HUDEP-2 (cell line): ENCODE measurements around the gene MFSD8.
"Not testable (repeated sequence)": the region's sequence is repeated elsewhere in the genome, so short reads cannot be mapped to it uniquely, and the experiment has no call there.

ENCODE experiments used
- DNase-seq, 76 experiments: peaks; one replicate each; lab custom pipeline; 2025; ENCODE audit not compliant: unreplicated experiment in 76 of 76; lab: John Stamatoyannopoulos, UW

The MFSD8 gene

DNA sequence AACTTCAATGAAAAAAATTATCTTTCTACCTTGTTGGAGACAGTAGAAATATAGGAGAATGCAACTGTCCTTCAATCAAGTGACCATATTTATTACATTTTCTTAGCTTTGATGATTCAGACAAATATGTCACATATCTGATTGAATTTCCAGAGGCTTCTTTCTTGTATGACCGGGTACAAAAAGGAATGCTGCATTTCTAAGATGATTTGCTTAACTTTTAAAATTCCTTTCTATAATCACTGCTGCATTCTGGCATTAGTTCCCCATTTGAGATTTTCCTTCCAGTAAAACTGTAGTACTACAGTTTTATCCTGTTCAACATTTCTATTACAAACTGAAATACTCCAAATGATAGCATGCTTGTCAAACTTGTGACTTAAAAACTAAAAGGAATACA, 5.2 kb downstream of the MFSD8 start:
- no peak for DNase-seq

DNA sequence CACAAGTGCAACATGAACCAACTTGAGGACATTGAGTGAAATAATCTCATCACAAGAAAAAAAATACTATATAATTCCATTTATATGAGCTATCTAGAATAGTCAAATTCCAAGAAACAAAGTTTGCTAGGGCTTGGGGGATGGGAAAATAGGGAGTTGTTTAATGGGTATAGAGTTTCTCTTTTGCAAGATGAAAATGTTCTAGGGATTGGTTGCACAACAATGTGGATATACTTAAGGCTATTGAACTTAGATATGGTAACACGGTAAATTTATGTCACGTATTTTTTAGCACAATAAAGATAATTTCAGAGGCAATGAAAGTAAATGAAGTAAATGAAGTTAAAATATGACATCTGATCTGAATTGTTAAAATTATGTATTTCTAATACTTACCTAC, 7.9 kb downstream of the MFSD8 start:
- no peak for DNase-seq

DNA sequence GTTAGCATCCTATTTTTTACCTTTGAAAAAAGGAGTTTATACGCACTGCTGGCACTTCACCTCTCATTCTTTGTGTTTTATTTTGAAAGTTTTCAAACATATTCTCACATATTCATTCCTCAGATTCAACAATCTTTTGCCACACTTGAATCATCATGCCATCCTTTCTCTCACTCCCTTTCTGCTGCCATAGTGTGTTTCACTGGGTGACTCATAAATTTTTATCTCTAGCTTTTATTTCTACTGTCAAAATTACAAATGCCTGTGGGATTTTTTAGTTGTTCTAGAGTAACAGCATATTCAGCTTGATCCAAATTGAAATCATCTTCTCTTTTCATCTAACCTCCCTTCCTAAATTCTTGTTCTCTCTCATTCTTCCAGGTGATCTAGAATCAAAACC, 28.0 kb downstream of the MFSD8 start:
- no peak for DNase-seq

DNA sequence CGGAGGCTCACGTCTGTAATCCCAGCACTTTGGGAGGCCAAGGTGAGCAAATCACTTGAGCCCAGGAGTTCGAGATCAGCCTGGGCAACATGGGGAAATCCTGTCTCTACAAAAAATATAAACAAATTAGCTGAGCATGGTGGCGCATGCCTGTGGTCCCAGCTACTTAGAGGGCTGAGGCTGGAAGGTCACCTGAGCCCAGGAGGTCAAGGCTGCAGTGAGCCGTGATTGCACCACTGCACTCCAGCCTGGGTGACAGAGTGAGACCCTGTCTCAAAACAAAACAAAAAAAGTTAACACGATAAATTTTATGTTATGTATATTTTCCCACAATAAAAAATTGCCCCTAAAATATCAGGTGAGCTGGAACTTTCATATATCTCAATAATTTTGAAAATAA, 33.1 kb downstream of the MFSD8 start:
- DNase-seq: not testable (repeated sequence)

DNA sequence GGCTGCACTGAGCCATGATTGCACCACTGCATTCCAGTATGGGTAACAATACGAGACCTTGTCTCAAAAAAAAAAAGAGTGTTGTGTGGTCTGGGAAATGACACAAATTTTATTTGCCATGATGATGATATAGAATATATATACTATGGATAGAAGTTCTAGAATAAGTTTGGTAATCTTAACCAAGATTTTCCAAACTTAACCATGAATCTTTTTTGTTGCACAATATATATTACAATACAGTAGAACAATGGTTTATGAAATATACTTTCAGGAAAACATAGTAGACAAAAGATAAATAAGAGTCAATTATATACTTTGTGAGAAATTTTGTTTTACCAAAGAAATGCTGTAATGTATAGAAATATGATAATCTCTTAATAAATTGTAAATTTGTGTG, 34.8 kb downstream of the MFSD8 start:
- DNase-seq: no peak

DNA sequence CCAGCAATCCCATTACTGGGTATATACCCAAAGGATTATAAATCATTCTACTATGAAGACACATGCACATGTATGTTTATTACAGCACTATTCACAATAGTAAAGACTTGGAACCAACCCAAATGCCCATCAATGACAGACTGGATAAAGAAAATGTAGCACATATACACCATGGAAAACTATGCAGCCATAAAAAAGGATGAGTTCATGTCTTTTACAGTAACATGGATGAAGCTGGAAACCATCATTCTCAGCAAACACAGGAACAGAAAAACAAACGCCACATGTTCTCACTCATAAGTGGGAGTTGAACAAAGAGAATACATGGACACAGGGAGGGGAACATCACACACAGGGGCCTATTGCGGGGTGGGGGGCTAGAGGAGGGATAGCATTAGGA, 39.3 kb downstream of the MFSD8 start:
- not testable (repeated sequence) for DNase-seq

DNA sequence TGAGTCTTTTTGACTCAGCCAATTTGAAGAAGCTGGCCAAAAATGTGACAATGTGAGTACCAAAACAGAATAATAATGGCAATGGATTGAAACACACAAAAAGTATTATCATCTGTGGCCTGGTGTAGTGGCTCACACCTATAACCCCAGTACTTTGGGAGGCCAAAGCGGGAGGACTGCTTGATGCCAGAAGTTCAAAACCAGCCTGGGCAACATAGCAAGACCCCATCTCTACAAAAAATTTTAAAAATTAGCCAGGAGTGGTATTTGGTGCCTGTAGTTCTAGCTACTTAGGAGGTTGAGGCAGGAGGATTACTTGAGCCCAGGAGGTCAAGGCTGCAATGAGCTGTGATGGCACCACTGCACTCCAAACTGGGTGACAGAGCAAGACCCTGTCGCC, 42.7 kb downstream of the MFSD8 start:
- no peak for DNase-seq

DNA sequence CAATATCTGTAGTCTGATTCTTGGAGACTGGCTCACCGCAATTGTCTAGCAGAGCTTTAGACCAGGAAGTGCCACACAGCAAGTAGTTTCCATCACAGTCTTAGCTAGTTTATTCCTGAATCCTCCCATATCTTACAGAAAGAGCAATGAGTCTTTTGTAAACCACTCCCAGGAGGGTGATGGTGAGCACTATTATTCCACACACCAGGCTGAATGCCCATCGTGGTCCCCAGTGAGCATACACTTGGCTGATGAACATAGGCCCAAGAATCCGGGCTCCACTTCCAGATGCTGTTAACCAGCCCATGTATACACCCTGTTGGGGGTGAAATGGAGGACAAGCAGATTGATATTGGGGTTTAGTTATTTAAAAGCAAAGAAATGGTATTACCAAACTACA, 44.5 kb downstream of the MFSD8 start:
- DNase-seq: no peak

DNA sequence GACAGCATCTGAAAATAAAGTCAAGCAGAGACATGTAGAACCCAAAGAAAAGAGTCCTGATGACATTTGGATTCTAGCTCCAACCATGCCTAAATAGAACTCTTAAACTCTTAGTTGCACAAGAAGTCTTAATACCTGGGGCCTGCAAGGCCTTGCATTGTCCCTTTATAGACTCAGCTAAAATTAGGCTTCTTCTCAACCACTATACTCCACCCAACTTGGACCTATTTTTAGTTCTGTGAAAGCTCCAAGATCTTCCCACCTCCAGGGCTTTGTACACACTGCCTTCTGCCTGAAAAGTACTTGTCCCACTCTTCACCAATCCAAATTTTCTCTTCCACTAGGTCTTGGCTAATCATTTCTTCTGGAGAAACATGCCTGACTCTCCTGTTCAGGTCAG, 47.8 kb downstream of the MFSD8 start:
- DNase-seq: no peak

DNA sequence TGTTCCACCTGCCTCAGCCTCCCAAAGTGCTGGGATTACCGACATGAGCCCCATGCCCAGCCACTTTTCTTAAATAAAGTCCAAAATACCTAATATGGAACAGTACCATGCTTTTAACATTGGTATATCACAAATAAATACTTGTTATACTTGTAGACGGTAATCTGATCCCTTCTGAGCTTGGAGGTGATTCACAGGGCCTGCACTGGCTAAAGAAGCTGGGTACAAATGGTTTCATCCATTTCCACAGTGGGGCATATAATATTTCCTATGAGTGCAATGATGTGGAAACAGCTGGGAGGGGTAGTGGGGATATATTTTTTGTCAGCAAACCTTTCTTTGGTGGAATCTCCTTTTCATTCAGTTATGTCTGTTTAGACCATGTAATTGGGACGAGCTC, 48.5 kb downstream of the MFSD8 start:
- DNase-seq: no peak

DNA sequence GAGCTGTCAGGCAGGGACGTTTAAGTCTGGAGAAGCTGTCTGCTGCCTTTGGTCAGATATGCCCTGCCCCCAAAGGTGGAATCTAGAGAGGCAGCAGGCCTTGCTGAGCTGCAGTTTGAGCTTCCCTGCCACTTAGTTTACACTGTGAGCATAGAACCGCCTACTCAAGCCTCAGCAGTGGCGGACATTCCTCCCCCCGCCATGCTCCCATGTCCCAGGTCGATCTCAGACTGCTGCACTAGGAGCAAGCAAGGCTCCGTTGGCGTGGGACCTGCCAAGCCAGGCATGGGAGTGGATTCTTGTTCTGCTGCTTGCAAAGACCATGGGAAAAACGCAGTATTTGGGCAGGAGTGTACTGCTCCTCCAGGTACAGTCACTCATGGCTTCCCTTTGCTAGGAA, 59.9 kb downstream of the MFSD8 start:
- no peak for DNase-seq

DNA sequence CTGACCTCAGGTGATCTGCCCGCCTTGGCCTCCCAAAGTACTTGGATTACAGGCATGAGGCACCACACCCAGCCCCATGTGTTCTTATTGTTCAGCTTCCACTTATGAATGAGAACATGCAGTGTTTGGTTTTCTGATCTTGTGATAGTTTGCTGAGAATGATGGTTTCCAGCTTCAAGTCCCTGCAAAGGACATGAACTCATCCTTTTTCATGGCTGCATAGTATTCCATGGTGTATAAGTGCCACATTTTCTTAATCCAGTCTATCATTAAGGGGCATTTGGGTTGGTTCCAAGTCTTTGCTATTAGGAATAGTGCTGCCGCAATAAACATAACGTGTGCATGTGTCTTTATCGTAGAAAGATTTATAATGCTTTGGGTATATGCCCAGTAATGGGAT, 65.3 kb downstream of the MFSD8 start:
- not testable (repeated sequence) for DNase-seq

DNA sequence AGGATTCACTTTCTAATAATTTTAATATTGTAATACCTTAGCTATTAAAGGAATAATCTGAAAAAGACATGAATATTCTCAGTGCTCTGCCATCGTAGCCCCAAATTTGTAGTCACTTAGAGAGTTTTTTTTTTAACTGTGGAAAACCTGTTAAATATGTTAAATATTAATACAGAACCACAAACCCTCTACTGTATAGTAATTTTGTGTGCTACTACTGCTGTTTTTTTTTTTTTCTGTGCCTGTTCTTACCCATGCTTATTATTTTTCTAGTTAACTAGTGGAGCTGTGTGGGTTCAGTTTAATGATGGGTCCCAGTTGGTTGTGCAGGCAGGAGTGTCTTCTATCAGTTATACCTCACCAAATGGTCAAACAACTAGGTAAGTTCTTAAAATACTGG, 68.4 kb downstream of the MFSD8 start:
- DNase-seq: no peak

DNA sequence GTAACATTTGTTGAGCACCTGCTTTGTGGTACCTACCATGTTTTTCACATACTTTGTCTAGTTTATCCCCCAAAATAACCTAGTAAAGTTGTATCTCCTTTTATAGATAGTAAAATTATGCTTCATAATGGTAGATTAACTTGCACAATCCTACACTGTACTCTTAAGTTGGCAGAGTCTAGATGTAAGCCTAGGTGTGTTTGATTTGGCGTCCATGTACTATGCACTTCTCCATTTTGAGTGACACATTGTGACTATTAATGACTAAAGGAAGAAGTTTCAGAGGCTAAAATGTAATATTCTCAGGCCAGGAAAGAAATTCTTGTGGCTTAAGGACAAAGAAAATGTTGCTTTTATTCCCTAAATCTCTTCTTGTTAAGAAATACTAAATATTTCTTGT, 68.9 kb downstream of the MFSD8 start:
- DNase-seq: no peak

DNA sequence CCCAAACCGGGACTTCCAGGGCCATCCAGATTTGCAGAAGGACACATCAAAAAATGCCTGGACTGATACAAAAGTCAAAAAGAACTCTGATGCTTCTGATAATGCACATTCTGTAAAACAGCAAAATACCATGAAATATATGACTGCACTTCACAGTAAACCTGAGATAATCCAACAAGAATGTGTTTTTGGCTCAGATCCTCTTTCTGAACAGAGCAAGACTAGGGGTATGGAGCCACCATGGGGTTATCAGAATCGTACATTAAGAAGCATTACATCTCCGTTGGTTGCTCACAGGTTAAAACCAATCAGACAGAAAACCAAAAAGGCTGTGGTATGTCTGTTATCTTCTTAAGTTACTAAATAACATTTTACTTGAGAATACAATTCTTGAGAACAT, 75.1 kb downstream of the MFSD8 start:
- peak in 1 of 76 experiments; percentile 0 for DNase-seq

DNA sequence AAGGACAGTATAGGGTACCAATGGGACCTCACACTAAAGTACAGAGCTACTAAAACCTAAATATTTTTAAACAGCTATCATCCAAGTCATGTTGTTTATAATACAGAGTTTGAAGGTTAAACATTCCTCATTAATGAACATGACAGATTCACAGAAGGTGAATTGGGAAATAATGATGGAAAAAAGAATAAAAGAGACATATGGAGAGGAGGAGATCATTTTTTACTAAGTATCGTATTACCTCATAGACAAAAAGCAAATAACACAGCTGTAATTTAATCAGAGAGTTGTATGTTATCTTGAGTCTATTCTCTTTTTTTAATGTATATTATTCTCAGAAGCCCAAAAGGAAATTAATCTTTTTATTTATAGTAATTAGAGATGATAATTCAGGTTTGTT, 76.4 kb downstream of the MFSD8 start:
- no peak for DNase-seq

DNA sequence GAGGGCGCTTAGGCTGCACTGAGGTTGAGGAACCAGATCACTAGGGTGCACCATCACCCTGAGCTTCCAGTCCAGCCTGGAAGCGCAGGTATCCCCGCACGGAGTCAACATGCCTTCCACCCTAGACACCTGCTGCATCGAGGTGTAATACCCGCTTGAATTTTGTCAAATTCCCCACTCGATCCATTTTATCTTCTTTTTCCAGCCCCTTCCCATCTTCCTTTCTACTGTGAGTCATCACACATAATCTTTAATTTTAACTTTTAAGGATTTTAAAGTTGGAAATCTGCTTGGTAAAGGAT, 83.5 kb downstream of the MFSD8 start:
- no peak for DNase-seq

DNA sequence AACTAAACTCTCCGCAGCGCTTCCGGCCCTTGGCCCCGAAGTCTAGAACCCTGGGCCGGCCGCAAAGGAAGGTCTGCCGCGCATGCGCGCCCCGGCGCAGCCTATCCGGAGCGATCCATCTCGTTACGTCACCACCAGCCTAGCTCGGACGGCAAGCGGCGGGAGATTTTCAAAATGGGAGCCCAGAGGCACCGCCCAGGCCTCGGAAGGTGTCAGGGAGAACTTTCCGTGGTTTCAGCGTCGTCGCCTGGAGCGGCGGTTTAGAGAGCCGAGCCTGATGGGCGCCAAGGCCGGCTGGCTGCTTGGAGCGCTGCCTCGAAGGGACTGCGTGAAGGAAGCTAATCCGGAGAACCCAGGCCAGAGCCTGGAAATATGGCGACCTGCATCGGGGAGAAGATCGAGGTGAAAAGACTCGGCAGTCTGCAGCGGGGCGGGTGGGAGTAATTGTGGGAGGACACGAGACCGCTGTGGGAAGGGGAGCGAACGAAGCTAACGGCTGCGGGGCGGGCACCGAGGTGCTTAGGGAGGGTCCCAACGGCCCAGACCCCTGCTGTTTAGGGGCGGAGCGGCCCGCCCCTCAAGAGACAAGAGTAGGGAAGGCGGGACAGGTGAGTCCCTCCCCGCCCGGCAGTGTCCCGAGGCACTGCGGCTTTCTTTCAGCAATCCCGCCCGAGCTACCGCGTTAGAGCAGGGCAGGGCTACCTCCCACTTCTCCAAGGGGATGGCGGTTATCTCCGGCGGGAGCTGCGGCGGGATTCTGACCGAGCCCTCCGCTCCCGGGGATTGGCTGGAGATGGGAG, 84.0 kb downstream of the MFSD8 start, which contains the start of gene PLK4:
TSS of gene PLK4 (plus strand) at position 131 of the 800 bp plus-strand sequence. CDS start at position 373, 242 bp downstream.
- DNase-seq: peak; percentile 29 to 98 (median 93)

DNA sequence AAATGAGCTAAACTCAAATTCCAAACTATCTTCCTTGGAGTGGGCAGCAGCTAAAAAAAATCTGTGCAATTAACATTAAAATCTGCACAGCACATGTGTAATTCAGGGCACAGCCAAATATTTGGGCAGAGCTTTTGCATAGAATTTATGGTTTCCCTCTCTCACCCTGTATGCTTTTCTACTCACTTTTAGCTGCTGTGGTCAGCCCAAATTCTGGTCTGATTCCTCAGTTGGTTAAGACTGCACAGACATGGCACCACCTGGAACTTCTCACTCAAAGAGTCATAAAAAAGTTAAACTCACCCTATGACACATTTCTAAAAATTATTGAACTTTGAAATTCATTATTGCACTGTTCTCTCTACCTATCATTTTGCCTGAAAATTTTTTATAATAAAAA, 89.2 kb downstream of the MFSD8 start:
- DNase-seq: no peak

DNA sequence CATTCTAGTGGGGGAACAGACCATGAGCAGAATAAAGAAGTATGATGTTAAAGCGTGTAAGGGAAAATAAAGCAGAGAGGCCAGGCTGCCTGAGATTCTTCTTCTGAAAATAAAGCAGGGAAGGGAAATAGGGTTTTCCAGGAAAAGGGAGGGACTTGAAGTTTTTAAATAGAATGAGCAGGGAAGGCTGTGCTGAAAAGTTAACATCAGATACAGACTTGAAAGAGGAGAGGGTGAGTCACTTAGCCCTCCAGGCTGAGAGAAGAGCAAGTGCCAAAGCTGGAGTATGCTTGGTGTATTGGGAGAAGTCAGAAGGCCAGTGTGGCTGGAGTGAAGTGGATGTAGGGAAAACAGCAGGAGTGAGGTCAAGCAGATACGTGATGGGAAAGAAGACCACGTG, 94.3 kb downstream of the MFSD8 start:
- peak in 1 of 76 experiments; percentile 5 for DNase-seq

DNA sequence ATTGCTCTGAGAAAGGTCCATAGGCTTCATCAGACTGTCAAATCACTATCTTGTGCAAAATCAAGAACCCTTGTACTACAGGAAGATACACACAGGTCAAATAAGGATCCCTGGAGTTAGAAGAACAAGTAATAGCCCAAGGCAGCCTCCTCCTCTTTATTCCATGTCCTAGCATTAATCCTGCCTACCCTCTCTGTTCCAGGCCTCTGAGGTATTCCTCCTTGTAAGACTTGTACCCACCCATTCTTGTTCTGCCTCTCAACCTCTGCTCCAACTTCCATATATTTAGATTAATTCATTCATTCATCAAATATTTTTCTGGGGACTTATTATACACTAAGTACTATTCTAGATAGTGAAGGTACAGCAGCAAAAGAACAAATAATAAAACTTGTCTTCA, 94.7 kb downstream of the MFSD8 start:
- DNase-seq: no peak

DNA sequence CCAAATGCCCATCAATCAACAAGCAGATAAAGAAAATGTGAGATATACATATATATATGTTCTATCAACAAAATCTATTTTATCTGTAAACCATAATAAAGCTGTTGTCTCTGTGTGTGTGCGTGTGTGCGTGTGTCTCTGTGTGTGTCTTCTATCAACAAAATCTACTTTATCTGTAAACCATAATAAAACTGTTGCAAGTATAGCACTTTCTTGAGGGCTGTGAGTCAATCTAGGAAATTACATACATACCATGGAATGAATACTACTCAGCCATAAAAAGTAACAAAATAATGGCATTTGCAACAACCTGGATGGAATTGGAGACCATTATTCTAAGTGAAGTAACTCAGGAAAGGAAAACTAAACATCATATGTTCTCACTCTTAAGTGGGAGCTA, 96.8 kb downstream of the MFSD8 start:
- DNase-seq: no peak
